ENCODE measurements around the gene MRPL3. TPM values are rescaled to one million over a fixed set of nuclear protein-coding genes. Genes with fewer than 3 reads are reported as not detected.
"Not testable (repeated sequence)": the region's sequence is repeated elsewhere in the genome, so short reads cannot be mapped to it uniquely, and the experiment has no call there.

The MRPL3 gene
- total RNA-seq, 1 donor from 2014 or later: 45.7 TPM

DNA sequence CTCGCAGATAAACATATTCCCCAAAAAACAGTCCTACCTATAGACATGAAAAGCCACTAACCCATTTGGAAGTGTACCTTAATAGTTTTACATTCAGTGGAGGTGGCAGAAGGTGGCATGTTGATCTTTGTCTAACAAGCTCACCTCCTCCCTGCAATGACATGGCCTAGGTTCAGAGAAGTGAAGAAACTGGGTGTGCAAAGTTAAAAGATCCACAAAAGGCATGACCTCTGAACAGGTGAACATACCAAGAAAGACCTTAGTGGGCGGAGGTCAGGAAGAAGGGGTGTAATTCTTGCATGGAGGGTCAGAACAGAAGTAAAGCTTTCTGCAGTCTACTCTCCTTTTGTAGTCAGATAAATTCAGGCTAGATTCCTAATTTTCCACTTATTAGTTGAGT is 822 bp downstream of the MRPL3 start:
- intact Hi-C loops (cut with DNase I): loop anchor here (5.0 to 10.0 kb wide), 3 partner anchors 120 to 755 kb away; partner anchors contain the start of genes ASTE1, NEK11, NUDT16 and PIK3R4
- DNase-seq (ENCODE audit: low spot score in 2 of 2): no peak
- TF ChIP-seq, protein P1, sequence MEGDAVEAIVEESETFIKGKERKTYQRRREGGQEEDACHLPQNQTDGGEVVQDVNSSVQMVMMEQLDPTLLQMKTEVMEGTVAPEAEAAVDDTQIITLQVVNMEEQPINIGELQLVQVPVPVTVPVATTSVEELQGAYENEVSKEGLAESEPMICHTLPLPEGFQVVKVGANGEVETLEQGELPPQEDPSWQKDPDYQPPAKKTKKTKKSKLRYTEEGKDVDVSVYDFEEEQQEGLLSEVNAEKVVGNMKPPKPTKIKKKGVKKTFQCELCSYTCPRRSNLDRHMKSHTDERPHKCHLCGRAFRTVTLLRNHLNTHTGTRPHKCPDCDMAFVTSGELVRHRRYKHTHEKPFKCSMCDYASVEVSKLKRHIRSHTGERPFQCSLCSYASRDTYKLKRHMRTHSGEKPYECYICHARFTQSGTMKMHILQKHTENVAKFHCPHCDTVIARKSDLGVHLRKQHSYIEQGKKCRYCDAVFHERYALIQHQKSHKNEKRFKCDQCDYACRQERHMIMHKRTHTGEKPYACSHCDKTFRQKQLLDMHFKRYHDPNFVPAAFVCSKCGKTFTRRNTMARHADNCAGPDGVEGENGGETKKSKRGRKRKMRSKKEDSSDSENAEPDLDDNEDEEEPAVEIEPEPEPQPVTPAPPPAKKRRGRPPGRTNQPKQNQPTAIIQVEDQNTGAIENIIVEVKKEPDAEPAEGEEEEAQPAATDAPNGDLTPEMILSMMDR (IDR thresholded peaks at IDR 0.05): no peak
- H3K27ac ChIP-seq: peak overlapping the region; percentile 68
- H3K4me3 ChIP-seq: peak overlapping the region; percentile 82 to 96
- no peaks in the 10 kb centered on the region for H3K9me3 ChIP-seq
- peaks cover 4 to 12% of the 10 kb centered on the region in 2 donors for H3K4me1 ChIP-seq
- no peaks in the 10 kb centered on the region for H3K27me3 ChIP-seq
- peaks cover 8 to 33% of the 10 kb centered on the region in 2 donors for H3K36me3 ChIP-seq

DNA sequence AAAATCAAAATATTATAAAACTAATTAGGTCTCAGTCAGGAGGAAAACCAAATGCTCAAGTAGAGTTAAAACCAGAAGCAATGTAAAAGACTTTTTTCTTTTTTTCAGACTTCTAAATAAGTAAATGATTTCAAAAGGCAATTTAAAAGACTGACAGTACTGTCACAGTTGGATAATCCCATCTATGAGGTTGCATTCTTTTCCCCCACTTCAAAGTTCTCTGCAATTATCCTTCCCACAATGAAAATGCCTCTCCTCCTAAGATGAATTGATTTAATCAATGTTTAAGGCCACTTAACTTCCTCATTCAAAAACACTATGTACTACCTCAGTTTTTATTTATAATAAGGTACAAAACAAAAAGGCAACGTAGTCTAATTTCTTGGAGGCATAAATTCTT is 8.1 kb downstream of the MRPL3 start:
- Histone ChIP-seq H3K9me3 (no peaks in the 10 kb centered on the region), H3K4me3 (no peak overlapping the region), H3K27me3 (no peaks in the 10 kb centered on the region), H3K36me3 (peaks cover 21 to 84% of the 10 kb centered on the region in 2 donors), H3K27ac (no peak overlapping the region), H3K4me1 (no peaks in the 10 kb centered on the region)
- TF ChIP-seq, protein P1 (IDR thresholded peaks at IDR 0.05): no peak
- no peak for DNase-seq (ENCODE audit: low spot score in 2 of 2)
- intact Hi-C loops (cut with DNase I): no loop called here

DNA sequence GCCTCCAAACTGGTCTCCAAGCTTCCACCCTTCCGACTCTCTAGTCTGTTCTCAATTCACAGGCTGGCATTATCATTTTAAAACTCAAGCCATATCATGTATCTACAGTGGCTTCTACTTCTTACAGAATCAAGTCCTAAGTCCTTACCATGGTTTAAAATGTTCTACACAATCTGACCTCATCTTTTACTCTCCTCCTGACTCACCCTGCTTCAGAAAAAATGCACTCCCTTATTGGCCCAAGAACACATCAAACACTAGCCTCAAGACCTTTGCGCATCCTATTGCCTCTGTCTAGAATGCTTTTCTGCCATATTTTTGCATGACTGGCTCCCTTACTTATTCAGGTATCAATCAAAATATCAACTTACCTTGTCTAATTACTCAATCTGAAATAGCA is 11.0 kb downstream of the MRPL3 start:
- Histone ChIP-seq H3K4me3 (no peak overlapping the region), H3K4me1 (no peaks in the 10 kb centered on the region), H3K9me3 (no peaks in the 10 kb centered on the region), H3K36me3 (peaks cover 23 to 74% of the 10 kb centered on the region in 2 donors), H3K27me3 (no peaks in the 10 kb centered on the region), H3K27ac (no peak overlapping the region)
- no peak for DNase-seq (ENCODE audit: low spot score in 2 of 2)
- intact Hi-C loops (cut with DNase I): no loop called here
- TF ChIP-seq, protein P1 (IDR thresholded peaks at IDR 0.05): no peak

DNA sequence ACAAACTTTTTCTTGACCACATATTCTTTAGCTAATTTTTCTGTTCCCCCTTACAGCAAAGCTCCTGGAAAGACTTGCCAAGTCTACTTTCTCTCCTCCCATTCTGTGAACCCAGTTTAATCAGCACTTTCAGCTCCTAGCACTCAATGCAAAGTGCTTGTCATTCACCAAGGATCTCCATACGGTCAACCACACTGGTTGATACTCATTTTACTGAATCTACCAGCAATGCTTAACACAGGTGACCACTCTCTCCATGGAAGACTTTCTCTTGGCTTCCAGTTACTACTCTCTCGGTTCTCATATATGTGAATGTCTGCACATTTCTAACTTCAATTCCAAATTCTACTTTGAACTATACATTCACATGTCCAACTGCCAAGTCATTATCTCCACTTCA is 11.7 kb downstream of the MRPL3 start:
- no peaks in the 10 kb centered on the region for H3K27me3 ChIP-seq
- no peak overlapping the region for H3K27ac ChIP-seq
- H3K36me3 ChIP-seq: peaks cover 22 to 67% of the 10 kb centered on the region in 2 donors
- TF ChIP-seq, protein P1 (IDR thresholded peaks at IDR 0.05): no peak
- no peak for DNase-seq (ENCODE audit: low spot score in 2 of 2)
- H3K4me3 ChIP-seq: no peak overlapping the region
- intact Hi-C loops (cut with DNase I): no loop called here
- H3K4me1 ChIP-seq: no peaks in the 10 kb centered on the region
- H3K9me3 ChIP-seq: no peaks in the 10 kb centered on the region

DNA sequence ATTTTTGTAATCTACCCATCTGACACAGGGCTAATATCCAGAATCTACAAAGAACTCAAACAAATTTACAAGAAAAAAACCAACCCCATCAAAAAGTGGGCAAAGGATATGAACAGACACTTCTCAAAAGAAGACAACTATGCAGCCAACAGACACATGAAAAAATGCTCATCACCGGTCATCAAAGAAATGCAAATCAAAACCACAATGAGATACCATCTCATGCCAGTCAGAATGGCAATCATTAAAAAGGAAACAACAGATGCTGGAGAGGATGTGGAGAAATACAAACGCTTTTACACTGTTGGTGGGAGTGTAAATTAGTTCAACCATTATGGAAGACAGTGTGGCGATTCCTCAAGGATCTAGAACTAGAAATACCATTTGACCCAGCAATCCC is 16.2 kb downstream of the MRPL3 start:
- DNase-seq (ENCODE audit: low spot score in 2 of 2); intact Hi-C loops (cut with DNase I); H3K9me3 ChIP-seq; H3K27me3 ChIP-seq; H3K4me3 ChIP-seq; H3K4me1 ChIP-seq; H3K27ac ChIP-seq: not testable (repeated sequence)
- H3K36me3 ChIP-seq: peaks cover 21 to 40% of the 10 kb centered on the region in 2 donors

DNA sequence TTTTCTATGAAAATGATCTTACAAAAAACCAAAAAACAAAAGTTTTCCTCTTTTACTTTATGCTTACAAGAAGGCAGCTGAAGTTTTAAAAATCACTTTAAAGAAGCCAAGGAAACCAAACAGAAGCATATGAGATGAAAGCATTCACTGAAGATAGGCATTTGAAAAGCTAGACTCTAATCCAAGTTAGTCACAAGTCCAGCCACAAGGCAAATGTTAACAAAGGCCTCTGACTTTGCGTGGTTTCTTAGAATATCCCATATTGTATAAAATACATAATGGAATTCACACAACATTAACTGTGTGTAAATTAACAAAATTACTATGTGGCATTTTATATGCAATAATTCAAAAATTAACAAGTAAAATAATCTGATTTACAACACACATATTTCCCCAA is 17.7 kb downstream of the MRPL3 start:
- TF ChIP-seq, protein P1 (IDR thresholded peaks at IDR 0.05): no peak
- Histone ChIP-seq H3K36me3 (peaks cover 21 to 39% of the 10 kb centered on the region in 2 donors), H3K27ac (no peak overlapping the region), H3K9me3 (no peaks in the 10 kb centered on the region), H3K4me1 (no peaks in the 10 kb centered on the region), H3K4me3 (no peak overlapping the region), H3K27me3 (no peaks in the 10 kb centered on the region)
- intact Hi-C loops (cut with DNase I): no loop called here
- DNase-seq (ENCODE audit: low spot score in 2 of 2): no peak
